Activated naive CD8-positive, alpha-beta T cell treated with anti-CD3 and anti-CD28 coated beads, Interleukin-2, amount 50 U/mL, for 16 hours (primary cell): ENCODE results near the gene PHLDA3.

Experiments
- DNase-seq: peaks from one replicate; pipeline ENCODE4 v3.0.0-alpha.2; 2020; ENCODE audit warnings: low read depth, low spot score

PHLDA3 gene

GRCh38 chr1:201429736-201430501 is 39.1 kb downstream of the PHLDA3 start:
- no peak for DNase-seq

- DNase-seq: no peak
Observed at GRCh38 chr1:201427963-201428362, 41.0 kb downstream of the PHLDA3 start.

GRCh38 chr1:201426479-201427310 is 42.3 kb downstream of the PHLDA3 start:
- DNase-seq: no peak

GRCh38 chr1:201424146-201424545 is 44.8 kb downstream of the PHLDA3 start:
- no peak for DNase-seq

GRCh38 chr1:201423655-201424054 is 45.3 kb downstream of the PHLDA3 start:
- no peak for DNase-seq

GRCh38 chr1:201422436-201423030 is 46.5 kb downstream of the PHLDA3 start:
- DNase-seq: no peak

- DNase-seq: no peak
Observed at GRCh38 chr1:201422026-201422425, 47.0 kb downstream of the PHLDA3 start.

- DNase-seq: no peak
Observed at GRCh38 chr1:201421041-201421440, 47.9 kb downstream of the PHLDA3 start.

- no peak for DNase-seq
Observed at GRCh38 chr1:201420608-201421002, 48.4 kb downstream of the PHLDA3 start.

- no peak for DNase-seq
Observed at GRCh38 chr1:201419746-201420607, 49.0 kb downstream of the PHLDA3 start.

GRCh38 chr1:201419256-201419655 is 49.7 kb downstream of the PHLDA3 start:
- DNase-seq: no peak

- no peak for DNase-seq
Observed at GRCh38 chr1:201418461-201418860, 50.5 kb downstream of the PHLDA3 start.
